GM21381 (cell line): ENCODE measurements around the gene CHD2.
A peak's percentile ranks its signal among the peaks of the same experiment; 100 is the strongest.
"Not testable (repeated sequence)": the region's sequence is repeated elsewhere in the genome, so short reads cannot be mapped to it uniquely, and the experiment has no call there.

Source experiments
- ATAC-seq: cut with Tn5 transposase; IDR thresholded peaks from one replicate; pipeline ENCODE4 v1.9.1; 2021; ENCODE audit warnings: mild to moderate bottlenecking, moderate library complexity; ENCODE audit not compliant: unreplicated experiment

CHD2 gene

DNA sequence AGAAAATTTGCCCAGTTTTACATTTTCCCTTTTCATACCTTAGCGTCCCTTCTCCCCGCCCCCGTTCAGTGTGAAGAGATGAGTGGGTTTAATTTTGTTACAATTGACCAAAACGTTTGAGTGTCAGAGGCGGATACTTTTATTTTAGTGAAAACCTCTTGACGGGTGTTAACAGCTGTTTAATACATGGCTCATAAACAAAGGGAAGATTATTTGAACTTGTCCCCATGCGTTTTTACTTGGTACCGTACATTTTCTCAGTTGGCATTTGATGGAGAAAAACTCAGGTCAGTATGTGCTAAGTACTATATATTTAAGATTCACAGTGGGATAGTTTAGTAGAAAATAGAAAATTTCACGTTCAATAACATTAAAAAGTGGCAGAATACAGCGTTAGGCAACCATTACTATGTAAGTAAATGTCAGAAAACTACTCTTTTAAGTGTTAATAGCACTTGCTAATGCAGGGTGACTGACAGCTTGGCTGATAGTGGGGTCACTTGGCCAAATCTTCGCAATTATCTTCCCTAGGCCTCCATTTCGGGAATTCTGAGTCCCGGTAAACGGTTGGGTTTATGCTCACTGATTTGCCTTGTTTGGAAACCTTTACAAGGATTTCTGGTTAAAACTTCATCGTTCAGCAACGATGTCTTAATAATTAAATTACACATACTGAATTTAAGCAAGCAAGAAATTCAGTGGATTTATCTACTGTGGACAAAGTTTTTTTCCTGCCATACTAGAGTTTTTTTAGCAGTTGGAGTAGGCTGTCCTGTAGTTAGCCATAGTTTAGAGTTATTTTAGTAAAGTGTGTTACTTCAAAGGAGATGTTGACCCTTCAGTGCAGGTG lies 4.8 kb downstream of the CHD2 start:
- no peak for ATAC-seq

DNA sequence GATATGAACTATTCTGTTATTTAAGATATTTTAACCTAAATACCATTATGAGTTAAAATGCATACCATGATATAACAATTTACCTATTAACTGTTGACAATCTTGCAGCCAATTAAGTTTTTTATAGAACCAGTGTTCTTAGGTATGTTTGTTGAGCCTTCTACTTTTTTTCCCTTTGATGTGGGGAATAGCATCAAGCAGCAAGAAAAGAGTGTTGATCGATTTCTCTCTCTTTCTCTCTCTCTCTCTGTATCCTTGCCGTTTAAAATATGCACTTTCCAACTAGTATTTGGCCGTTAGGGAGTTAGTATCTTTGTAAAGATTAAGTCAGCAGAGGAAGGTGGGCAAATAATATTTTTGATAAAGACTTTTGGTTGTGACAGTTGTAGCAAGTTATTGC lies 5.9 kb downstream of the CHD2 start:
- no peak for ATAC-seq

DNA sequence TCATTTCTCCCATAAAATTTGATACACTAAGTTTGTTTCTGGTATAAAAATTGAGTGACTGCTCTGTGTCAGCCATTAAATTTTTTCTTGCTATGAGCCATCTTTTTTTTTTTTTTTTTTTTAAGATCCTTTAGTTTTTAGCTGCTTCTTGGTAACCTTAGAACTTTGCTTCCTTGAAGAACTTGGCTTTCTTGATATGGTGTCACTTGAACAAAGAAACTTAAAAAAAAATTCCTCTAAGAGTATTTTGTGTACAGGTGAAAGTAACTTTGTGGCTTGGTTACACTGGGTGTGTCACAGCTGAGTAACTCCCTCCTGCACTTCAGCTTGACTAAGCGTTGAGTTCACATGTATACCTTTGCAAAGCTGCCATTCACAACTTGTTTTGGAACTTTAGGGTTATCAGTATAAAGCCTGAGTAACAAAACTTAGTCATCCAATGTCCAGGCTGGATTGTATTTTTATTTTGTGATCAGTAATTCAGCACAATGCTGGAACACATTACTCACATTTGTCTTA lies 6.5 kb downstream of the CHD2 start:
- ATAC-seq, result peak; percentile 37

DNA sequence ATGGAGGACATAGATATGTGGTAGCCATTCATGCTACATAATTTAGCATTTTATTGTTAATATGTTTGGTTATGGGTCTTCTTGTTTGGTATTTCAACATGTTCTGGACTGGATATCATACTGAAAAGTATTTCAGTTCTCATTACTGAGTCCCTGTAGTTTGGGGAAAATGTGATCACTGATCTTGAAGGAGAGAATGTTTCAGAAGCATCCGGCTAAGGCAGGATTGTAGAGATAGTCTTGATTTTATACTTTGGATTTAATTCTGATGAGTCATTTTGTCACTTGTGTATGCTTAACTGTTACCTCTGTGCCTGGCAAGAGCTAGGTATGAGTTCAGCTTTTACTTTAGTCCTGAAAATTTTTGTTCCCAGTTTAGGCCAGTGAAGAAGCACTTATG lies 7.1 kb downstream of the CHD2 start:
- no peak for ATAC-seq

DNA sequence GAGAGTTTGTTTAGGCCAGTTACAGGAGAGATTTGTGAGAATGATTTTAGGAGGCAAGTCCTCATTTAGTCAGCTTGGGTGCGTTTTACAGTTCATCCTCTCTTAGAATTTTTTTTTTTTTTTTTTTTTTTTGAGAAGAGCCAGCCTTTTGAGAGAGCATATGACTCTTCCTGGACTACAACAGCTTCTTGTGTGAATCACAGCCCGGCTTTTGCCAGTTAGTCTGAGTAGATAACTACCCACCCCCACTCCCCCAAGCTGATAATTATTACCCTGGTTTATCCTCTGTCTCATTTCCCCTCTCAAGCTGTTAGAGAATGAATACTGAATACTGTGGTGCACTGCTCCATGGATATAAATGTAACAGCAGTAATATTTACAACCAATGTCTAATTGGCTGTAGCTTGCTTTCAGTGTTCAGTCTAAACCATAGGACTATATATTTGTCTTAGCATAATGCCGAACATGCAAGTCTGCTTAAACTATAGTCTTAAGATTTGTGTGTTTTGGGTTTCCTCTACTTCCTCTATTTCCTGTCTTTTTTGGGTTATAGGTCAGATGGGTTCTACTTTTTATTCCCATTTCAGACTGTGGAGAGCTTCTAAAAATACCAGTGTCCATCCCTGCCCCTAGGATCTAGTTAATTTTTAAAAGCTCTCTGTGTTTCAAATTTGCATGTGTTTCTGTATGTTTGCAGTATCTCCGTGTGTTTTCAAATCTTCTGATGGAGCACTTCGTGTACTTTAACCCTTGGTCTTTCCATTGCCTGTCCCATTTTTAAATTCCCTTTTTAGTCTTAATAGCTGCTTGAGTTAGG lies 8.0 kb downstream of the CHD2 start:
- ATAC-seq, result no peak

DNA sequence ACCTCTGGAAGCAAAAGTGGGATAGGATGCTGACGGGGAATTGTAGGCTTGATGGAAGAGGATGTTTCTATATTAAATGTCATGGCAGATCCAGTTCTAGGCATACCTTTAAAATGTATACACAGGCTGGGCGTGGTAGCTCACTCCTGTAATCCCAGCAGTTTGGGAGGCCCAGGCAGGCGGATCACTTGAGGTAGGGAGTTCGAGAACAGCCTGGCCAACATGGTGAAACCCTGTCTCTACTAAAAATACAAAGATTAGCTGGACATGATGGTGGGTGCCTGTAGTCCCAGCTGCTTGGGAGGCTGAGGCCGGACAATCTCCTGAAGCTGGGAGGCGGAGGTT lies 8.6 kb downstream of the CHD2 start:
- no peak for ATAC-seq

DNA sequence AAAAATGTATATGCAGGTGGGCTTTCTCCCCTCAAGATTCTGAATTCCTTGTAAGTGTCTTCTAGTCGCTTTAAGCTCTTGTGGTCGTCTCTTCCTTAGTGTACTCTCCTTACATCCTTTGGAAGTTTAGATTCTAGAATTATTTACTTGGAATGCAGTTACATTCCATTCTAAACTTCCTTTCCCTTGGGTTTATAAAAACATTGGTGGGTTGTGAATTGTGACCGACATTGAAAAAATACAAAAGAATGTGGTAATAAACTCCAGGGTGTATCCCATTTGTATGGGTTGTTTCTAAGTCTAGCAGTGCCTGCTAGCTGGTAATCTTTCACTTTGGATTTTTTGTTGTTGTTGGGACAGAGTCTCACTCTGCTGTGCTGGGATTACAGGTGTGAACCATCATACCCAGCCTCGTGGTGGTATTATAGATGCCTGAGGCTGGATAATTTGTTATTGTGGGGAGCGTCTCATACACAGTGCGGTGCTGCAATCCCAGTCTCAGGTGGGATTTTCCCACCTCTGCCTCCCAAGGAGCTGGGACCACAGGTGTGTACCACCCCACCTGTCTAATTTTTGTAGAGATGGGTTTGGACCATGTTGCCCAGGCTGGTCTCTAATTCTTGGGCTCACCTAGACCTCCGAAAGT lies 9.1 kb downstream of the CHD2 start:
- ATAC-seq, result no peak

DNA sequence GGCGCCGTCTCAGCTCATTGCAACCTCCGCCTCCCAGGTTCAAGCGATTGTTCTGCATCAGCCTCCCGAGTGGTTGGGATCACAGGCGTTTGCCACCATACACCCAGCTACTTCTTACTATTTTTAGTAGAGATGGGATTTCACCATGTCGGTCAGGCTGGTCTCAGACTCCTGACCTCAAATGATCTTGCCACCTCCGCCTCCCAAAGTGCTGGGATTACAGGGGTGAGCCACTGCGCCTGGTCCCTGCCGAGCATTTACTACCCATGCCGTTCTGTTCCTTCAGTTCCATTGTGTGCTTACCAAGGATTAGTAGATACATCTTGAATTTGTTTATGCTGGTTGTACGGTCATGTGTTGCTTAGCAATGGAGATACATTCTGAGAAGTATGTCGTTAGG lies 10.3 kb downstream of the CHD2 start:
- no peak for ATAC-seq

DNA sequence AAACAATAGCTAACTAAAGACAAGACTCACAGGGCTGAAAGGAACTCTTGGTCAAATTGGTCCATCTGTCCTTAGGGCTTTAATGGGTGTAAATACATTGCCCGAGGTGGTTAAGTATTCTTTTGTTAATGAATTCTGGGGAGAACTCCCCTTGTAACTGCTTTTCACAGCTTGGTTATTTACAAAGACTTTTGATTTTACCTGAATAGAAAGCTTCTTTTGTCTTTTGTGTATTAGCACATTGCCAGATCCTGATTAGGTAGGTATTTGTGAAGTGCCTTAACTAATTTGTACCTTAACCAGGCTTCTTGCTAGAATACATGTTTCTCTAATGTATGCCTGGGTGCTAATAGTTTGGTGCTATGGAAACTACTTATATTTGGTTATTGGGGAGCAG lies 14.0 kb downstream of the CHD2 start:
- no peak for ATAC-seq

DNA sequence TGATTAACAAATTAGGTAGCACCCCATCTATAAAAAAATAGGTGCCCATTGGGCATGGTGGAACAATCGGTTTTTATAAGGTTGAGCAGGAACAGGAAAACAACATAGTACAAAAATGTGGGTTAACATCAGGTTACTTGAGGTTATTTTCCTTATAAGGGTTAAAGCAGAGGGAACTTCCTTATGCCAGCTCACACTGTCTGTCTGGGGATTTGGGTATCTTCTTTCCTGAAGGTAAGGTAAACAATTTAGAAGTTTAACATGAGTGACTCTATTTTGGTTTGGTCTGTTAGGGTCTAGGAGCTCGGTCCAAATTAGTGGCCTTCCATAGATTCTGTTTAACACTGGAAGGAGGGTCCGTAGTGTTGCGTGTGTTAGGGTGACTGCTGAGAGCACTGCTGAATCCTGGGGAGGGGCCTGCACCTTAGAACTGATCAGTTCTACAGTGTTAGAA lies 14.7 kb downstream of the CHD2 start:
- ATAC-seq, result peak; percentile 52

DNA sequence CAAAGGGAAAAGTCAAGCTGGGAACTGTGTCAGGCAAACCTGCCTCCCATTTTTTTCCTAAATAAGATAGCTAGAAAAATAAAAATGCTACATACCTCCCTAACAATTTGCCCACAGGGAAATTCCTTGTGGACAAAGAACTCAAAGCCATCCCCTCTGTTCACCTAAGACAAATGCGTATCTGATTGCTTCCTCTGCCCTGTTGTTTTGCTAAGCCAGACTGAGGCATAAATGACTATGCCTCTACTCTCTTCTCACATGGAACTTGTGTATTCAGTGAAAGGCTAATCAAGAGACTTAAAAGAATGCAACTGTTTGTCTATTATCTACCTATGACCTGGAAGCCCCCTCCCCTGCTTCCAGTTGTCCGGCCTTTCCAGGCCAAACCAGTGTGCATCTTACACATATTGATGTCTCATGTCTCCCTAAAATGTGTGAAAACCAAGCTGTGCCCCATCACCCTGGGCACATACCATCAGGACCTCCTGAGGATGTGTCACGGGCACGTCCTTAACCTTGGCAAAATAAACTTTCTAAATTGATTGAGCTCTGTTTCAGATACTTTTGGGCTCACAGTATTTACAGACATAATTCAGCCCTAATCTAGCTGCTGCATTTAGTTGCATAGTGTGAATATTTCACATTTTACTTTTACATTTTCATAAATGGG lies 15.8 kb downstream of the CHD2 start:
- no peak for ATAC-seq

DNA sequence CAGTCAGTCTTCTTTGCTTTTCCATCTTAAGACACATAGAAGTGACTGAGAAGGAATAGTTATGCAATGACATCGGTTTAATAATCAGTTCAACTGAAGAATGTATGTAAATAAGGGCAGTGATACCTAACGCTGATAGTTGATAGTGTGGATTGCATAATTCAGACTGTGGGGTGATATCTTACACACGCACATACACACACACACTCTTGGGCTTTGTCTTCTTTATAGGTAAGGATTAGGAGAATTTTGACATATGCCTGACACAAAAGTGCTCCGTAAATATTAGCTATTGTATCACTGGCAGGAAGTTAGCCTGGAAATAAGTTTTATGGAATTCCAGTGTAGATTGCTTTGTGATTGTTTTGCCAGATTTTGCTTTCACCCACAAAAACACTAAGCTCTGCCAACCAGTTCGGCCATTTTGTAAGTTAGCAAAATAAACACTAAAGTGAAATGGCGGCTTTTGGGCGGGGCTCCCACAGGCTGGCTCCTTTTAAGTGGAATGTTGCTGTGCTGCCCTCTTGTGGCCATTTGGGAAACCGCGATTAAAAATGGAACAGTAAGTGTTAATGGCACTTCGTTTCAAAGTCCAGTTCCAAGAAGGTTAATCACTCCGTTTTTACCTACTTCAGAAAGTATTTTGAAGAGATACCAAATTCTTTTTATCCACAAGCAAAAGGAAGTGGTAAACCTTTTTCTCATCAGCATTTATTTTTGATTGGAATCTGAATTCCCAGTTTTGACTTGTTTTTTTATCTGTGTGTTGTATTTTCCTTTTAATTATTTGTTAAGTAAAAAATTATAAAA lies 17.7 kb downstream of the CHD2 start:
- peak; percentile 40 for ATAC-seq

DNA sequence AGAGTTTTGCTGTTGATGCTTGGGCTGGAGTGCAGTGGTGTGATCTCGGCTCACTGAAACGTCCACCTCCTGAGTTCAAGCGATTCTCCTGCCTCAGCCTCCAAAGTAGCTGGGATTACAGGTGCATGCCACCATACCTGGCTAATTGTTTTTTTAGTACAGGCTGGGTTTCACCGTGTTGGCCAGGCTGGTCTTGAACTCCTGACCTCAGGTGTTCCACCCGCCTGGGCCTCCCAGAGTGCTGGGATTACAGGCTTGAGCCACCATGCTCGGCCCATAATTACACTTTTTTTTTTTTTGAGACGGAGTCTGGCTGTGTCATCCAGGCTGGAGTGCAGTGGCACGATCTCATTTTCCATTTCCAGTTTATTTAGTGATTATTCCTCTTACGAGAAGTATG lies 18.8 kb downstream of the CHD2 start:
- not testable (repeated sequence) for ATAC-seq

DNA sequence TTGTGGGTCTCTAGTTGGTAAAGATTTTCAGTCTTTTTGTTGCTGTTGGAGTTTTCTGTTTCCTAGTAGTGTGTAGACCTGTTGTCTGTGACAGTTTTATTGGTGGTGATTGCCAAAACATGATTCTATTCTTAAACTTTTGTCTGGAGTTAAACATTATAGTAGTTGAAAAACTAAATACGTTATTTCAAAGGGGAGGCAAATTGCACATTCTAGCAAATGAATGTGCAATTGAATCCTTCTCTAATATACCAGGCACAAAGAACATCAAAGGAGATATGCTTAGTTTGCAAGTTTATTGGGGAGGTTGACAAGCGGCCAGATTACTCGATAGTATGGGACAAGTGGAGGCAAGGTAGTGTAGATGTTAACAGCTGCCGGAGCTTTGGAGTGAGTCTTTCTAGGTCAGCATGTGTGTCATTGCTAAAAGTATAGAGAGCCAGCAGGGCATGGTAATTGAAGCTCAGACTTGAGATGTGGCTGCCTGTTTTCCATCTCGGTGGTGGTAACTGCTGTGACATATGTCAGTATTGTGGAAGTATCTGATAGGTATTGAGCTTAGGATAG lies 20.6 kb downstream of the CHD2 start:
- no peak for ATAC-seq

DNA sequence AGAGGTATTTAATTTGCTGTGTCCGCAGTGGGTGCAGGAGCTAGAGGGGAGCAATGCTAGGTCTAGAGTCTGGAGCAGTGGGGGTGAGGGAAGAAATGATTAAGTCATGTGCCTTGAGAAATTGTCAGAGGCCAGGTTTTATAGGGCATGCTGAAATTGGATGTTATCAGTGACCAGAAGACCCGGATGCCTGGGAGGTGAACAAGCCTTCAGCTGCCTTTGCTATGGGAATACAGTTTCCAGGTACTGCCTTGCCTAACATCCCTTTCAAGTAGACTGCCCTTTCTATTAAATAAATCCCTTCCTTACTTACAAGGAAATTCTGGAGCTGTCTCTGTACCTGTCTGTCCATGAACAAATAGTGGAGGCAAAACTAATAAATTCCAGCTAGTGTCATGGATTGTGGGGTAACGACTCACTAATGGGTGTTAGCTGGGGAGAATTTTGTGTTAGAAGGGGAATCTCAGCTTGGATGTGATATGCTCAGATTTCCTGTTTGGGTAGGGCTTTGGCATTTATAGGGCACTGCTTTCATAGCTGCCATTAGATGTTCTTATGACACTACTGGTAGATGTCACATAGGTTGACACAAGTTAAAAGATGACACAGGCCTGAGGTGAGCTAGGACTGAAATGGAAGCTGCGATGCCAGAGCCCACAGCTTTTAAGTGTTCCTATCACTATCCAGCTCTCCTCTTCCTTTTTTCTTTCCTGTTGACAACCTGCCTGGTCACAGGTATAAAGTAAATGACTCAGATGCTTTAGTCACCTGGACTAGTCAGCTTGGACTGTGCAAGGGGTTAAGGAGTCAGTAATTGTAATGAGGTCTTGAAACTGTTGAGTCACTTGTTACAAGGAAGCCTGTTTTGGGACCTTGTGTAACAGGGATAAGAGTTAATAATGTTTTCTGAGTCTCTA lies 21.3 kb downstream of the CHD2 start:
- ATAC-seq, result no peak

DNA sequence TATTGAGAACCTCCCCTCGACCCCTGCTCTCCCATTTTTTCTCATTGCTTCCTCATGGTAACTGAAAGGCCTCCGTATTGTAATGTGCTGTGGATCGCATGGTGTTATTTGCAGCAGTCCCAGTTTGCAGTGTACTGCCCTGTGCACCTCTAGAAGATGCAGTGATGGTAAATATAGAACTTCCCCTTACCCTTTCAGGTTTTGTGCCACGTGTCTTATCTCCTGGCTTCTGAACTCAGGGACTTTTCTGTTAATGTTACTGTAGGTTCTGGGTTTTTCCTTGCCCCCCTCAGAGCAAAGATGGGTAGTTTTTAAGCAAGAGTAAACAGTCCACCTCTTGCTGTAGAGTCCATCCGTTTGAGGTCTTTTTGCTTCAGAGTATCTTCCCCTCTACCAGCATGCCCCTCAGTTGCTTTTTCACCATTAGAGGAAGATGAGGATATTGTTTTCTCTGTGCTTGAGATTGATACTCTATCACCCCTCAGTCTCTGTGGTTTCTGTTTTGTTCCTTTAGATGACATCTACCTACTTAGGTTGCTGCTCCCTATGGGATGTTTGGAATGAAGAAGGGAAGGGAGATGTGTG lies 22.4 kb downstream of the CHD2 start:
- no peak for ATAC-seq

DNA sequence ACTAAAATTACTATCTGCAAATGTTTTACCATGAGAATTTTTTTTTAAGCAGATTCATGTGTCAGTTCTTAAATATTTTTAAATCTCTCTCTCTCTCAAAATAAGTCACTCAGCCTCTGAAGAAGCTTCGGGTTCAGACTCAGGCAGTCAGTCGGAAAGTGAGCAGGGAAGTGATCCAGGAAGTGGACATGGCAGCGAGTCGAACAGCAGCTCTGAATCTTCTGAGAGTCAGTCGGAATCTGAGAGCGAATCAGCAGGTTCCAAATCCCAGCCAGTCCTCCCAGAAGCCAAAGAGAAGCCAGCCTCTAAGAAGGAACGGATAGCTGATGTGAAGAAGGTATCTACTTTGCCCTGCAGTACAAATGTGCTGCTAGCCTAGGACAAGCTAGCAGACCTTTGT lies 24.1 kb downstream of the CHD2 start:
- no peak for ATAC-seq

DNA sequence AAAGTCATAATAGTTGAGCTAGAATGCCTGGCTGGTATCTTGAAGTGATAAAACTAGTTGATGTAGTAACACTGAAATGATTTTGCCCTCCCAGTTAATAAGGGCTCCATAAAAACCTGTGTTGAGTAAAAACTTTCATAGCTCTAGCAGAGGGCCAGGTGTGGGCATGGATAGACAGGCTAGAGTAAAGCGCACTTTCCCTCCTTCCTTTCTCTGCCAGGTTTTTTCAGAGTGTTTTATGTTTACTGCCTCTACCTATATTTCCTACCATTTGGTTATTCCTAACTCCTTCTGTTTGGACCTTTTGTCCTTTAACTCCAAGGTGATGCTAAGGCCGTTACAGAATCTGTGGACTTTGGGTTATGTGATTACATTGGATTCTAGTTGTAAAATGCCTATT lies 25.3 kb downstream of the CHD2 start:
- no peak for ATAC-seq
